ENCODE measurements around the gene RPP40.

GRCh38 chr6:5034736-5035135 is 30.9 kb upstream of the RPP40 start:
- TF ChIP-seq HDGF (IDR thresholded peaks at IDR 0.05; ENCODE audit: borderline replicate concordance) (no peak), LEF1 (IDR thresholded peaks at IDR 0.05; ENCODE audit: borderline replicate concordance) (no peak), FOXK2 (IDR thresholded peaks at IDR 0.05) (no peak), FOXM1 (IDR thresholded peaks at IDR 0.05; ENCODE audit: borderline replicate concordance) (no peak), SUZ12 (IDR thresholded peaks at IDR 0.05) (no peak), TARDBP (IDR thresholded peaks at IDR 0.05) (no peak), BHLHE40 (IDR thresholded peaks at IDR 0.05; ENCODE audit: borderline replicate concordance) (no peak), NFRKB (IDR thresholded peaks at IDR 0.05) (no peak), ZNF384 (IDR thresholded peaks at IDR 0.05) (no peak), ARNT (IDR thresholded peaks at IDR 0.05) (no peak)

Measured in HEK293T (cell line).